Articular chondrocyte of knee joint (primary cell): ENCODE results near the gene MAP1LC3B2. TPM values are rescaled to one million over a fixed set of nuclear protein-coding genes. Genes with fewer than 3 reads are reported as not detected.

Source experiments
- total RNA-seq: library from RNA; depleted of rRNA; stranded (reverse); fragments of >200 nt; gene quantifications from 2 replicates; pipeline ENCODE4 v1.2.3, GENCODE V29; 2012

MAP1LC3B2 gene
- total RNA-seq = 0.91 and 0.97 TPM in 2 replicates

DNA sequence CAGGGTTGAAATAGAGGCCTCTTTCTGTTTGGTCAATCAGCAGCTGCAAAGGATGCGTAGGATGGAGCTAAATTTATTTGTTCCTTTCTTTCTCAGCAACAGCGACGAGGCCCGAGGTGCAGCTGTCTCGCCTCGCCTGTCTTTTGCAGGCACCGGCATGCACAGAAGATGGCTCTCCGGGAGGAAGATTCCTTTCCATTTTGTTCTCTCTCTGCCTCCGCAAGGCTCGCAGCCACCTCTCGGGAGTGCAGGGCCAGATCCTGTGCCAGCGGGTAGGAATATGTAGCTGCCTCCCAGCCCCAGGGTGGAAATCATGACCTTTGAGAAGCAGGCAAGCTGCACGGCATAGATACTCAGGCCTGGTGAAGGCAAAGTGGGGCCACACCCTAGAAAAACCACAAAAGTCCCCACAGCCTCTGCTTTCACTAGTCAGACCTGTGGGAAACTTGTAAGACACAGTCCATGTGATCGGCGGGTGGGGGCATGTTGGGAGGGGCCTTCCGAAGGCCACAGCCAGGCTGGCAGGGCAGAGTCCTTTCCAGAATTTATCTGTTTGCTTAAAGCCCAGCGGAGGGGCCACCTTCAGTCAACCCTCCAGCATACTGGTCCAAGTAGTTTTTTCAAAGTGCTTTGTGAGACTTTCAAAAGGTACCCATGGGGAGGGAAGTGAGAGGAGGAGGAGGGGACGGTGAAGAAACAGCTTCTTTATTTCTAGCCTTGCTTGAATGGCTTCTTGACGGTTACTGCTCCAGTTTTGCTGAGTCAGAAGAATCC is at the start of gene MAP1LC3B2:
Gene MAP1LC3B2, plus strand, starts transcription at position 220 of the 774 bp plus-strand sequence. CDS start 16,562 bp downstream, outside the sequence.

Other genes with a start within 250 kb of the MAP1LC3B2 start
- gene SPRING1, start 178.7 kb downstream of the MAP1LC3B2 start, total RNA-seq = 22.7 and 25.9 TPM in 2 replicates
- 1.8 and 2.3 TPM in 2 replicates for gene RNFT2, start 178.9 kb downstream of the MAP1LC3B2 start, total RNA-seq